ENCODE results near the gene CTBP2.

Gene CTBP2

GRCh38 chr10:125111118-125111727 is 49.1 kb downstream of the CTBP2 start:
- TF ChIP-seq CTCF (IDR thresholded peaks at IDR 0.05; ENCODE audit: low read depth, low read length): no peak
- DNase-seq: no peak
- H3K27me3 ChIP-seq: no peaks in the 10 kb centered on the region
- H3K4me3 ChIP-seq (ENCODE audit: low read depth, low read length): no peak overlapping the region
- no peaks in the 10 kb centered on the region for H3K9me3 ChIP-seq
- H3K4me1 ChIP-seq: no peaks in the 10 kb centered on the region; the same call in 1 of the 2 replicates
- H3K36me3 ChIP-seq: peaks cover 43% of the 10 kb centered on the region

- no peak for TF ChIP-seq CTCF (IDR thresholded peaks at IDR 0.05; ENCODE audit: low read depth, low read length)
- H3K4me1 ChIP-seq: peaks cover 4% of the 10 kb centered on the region
- DNase-seq: no peak
- peaks cover 43% of the 10 kb centered on the region for H3K36me3 ChIP-seq
- H3K27me3 ChIP-seq: no peaks in the 10 kb centered on the region
- no peak overlapping the region for H3K4me3 ChIP-seq (ENCODE audit: low read depth, low read length)
- no peaks in the 10 kb centered on the region for H3K9me3 ChIP-seq
These were observed 52.3 kb downstream of the CTBP2 start for GRCh38 chr10:125107965-125108580.

- no peak for TF ChIP-seq CTCF (IDR thresholded peaks at IDR 0.05; ENCODE audit: low read depth, low read length)
- H3K4me3 ChIP-seq (ENCODE audit: low read depth, low read length): no peak overlapping the region
- DNase-seq: no peak
- H3K36me3 ChIP-seq: peaks cover 43% of the 10 kb centered on the region
- no peaks in the 10 kb centered on the region for H3K27me3 ChIP-seq
- no peaks in the 10 kb centered on the region for H3K9me3 ChIP-seq
- peaks cover 10% of the 10 kb centered on the region for H3K4me1 ChIP-seq
These were observed 53.0 kb downstream of the CTBP2 start for GRCh38 chr10:125107166-125107949.

GRCh38 chr10:125106586-125106985 is 53.8 kb downstream of the CTBP2 start:
- Histone ChIP-seq H3K36me3 (peaks cover 46% of the 10 kb centered on the region), H3K4me1 (peaks cover 15% of the 10 kb centered on the region), H3K4me3 (ENCODE audit: low read depth, low read length) (no peak overlapping the region), H3K27me3 (no peaks in the 10 kb centered on the region), H3K9me3 (no peaks in the 10 kb centered on the region)
- DNase-seq: no peak
- TF ChIP-seq CTCF (IDR thresholded peaks at IDR 0.05; ENCODE audit: low read depth, low read length): no peak

- H3K9me3 ChIP-seq: no peaks in the 10 kb centered on the region
- H3K27me3 ChIP-seq: no peaks in the 10 kb centered on the region
- no peak overlapping the region for H3K4me3 ChIP-seq (ENCODE audit: low read depth, low read length)
- TF ChIP-seq CTCF (IDR thresholded peaks at IDR 0.05; ENCODE audit: low read depth, low read length): no peak
- H3K4me1 ChIP-seq: peaks cover 15% of the 10 kb centered on the region
- DNase-seq: no peak
- peaks cover 52% of the 10 kb centered on the region for H3K36me3 ChIP-seq
These were observed 54.6 kb downstream of the CTBP2 start for GRCh38 chr10:125105706-125106255.
